ENCODE results near the gene REXO4.

Gene REXO4

DNA sequence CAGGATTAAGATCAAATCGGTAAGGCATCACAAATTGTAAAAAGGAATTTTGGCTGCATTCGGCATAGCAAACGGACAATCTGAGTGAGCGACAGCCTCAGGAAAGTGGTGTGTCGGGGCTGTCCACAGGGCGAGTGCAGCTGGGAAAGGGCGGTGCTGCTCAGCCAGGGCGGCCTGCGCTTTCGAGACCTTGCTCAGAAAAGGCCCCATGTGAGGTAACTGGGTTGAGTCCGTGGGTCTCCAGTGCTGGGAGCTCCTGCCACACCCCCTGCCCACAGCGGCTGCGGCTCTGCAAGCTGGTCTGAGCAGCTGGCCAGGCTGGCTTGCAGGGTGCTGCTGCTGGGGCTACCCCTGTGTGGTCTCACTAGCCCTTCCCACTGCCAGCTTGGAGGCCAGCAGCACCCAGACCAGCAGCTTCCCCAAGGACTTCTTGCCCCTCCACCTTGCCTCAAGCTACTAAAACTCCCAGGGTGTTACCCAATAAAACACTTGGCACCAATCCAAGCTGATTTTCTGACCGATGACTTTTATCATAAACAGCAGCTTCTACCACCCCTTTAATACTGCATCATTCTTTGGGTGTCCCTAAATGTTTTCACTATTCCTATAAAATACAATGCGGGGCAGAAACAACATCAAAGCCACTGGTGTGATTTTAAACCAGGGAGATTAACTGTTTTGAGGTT, 55.3 kb downstream of the REXO4 start:
- no peak for DNase-seq

DNA sequence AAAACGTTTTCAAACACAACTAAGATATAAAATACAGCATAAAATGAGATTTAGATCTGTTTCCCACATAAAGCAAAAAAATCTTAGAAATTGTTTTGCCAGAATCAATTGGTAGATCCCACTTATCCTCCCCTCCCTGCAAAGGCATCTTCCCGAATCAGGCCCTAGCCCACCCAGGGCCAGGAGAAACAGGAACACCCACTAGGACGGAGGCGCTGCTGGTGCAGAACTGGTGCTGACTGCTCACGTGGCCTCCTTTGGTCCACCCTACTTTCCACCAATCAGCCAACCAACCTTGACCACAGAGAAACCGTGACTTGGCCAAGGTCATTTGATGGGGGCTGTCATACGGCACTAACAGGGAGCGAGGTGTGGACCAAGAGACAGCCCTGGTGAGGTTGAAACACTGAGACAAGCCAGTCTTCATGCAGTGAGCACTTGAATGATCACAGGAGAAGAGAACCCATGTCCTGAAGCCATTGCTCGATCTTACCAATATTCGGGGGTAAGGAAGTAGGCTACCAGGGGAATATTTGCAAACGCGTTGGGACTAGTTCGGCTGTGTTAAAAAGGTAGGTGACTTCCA, 56.2 kb downstream of the REXO4 start:
- no peak for DNase-seq

DNA sequence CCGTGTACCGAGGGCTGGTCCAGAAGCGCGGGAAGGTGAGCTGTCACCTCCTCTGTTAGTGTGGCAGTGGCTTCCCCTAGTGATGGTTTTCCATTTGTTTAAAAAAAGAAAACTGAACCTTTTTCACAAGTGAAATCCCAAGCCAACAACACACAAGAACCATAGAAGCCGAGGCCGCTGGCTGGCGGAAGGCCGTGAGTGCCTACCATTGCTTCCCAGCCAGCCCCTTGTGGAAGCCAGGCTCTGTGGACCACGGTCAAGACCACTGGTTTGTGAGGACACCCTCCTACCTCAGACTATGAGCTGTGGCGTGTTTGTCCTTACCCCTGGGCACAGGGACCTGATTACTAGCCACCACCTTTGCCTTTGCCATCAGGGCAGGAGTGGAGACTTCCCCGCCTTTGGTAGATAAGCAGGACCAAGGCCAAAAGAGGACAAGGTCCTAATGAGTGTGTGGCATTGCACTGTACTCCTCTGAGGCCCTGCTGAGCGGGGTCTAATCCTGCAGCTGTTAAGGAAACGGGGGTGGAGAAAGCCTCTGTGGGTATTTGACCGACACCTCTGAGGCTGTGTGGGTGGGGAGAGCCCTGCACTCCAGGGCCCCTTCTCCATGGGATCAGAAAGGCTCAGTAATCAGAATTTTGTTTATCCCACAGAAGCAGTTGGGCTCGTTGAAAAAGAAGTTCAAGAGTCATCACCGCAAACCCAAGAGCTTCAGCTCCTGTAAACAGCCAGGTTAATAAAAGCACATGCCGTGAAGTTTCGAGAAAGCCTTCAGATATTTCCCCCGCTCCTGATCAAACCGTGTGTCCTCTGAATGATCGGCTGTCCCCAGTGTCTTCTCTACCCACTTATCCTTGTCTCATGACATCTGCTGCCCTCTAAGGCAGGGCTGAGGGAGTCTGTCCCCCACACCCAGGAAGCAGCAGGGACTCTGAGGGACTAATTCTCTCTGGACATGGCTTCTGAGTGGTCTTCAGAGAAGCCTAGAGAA, 57.1 kb downstream of the REXO4 start:
- DNase-seq = no peak

DNA sequence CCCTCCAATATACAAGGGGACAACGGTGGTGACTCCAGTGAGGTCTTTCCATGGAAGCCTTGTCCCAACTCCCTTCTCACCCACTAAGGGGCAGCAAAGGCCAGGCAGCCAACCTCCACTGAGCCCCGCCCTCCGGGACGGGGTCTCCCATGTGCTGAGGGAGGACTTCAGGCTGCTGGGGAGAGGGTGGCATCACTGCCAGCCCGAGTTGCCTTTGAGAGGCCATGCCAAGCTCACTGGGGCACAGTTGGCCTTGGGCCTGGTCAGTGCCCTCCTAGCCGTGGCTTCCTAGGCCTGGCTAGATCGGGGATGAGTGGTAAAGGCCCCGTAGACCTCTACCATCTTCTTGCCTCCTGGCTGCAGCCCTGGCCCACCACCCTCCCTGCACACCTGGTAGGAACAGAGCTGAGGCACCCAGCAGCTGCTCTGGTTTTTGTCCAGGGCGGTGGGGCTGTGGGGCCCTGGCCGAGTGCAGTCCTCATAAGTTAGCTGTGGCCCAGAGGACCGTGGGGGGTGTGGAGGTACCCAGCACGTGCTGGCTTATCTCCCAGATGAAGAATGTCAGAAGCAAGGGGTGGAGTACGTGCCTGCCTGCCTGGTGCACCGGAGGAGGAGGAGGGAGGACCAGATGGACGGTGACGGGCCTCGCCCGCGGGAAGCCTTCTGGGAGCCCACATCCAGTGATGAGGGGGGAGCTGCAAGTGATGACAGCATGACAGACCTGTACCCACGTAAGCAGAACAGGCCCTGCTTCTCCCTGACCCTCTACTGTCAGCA, 58.2 kb downstream of the REXO4 start:
- DNase-seq = no peak

DNA sequence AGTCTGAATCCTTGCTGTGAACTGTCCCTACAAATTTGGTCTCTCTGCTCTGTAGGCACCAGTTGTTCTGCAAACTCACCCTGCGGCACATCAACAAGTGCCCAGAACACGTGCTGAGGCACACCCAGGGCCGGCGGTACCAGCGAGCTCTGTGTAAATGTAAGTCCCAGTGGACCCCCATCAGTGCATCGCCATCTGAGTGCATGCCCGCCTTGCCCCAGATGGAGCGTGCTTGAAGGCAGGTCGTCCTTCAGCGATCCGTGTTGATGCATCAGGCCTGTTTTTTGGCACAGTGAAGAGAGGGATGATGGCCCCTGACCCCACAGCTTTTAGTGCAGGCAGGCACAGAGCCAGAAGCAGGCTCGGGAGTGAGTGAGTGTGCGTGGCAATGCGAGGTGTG, 60.2 kb downstream of the REXO4 start:
- no peak for DNase-seq

DNA sequence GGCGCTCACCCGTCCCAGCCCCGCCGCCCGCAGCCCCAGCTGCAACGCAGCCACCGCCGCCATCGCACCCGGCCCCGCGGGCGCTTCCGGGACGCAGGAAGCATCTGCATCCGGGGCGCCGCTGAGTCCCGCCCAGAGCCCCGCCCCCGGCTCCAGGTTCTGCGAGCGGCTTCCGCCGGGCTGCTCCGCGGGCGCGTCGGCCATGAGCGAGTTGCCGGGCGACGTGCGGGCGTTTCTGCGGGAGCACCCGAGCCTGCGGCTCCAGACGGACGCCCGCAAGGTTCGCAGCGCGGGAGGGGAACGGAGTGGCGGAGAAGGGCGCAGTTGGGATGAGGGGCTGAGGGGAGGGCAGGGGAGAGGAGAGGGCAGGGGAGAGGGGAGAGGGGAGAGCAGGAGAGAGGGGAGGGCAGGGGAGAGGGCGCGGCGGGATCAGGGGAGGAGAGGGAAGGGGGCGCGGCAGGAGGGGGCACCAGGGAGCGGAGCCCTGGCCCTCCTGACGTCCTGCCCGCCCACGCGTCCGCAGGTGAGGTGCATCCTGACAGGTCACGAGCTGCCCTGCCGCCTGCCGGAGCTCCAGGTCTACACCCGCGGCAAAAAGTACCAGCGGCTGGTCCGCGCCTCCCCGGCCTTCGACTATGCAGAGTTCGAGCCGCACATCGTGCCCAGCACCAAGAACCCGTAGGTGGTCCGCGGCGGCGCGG, 61.3 kb downstream of the REXO4 start, which contains the start of the genes SURF1 and SURF2:
SURF1 (minus strand) TSS at position 97 of the 701 bp plus-strand sequence; CDS start at position 63, 34 bp downstream.
SURF2 (plus strand) TSS at position 160 of the 701 bp plus-strand sequence; CDS start at position 203, 43 bp downstream.
- peak; percentile 80 for DNase-seq

All from NCI-H1105 (cell line).